Hippocampal formation (tissue), 2 donors: ENCODE results near the gene NEUROG2.
"Not testable (repeated sequence)": the region's sequence is repeated elsewhere in the genome, so short reads cannot be mapped to it uniquely, and the experiment has no call there.

Source experiments
- DNase-seq, 2 donors: peaks; one replicate each; lab custom pipeline; 2025; lab: John Stamatoyannopoulos, UW

The NEUROG2 gene

GRCh38 chr4:112516066-112516470 is at the start of gene NEUROG2:
TSS of gene NEUROG2 (minus strand) at chr4:112516180. CDS start at chr4:112515475, 705 bp downstream.
- no peak for DNase-seq

- no peak for DNase-seq
Observed at GRCh38 chr4:112564706-112565270, 48.8 kb upstream of the NEUROG2 start.

- DNase-seq, result no peak
Observed at GRCh38 chr4:112563431-112564200, 47.6 kb upstream of the NEUROG2 start.

- no peak for DNase-seq
Observed at GRCh38 chr4:112562254-112562879, 46.4 kb upstream of the NEUROG2 start.

GRCh38 chr4:112560084-112560483 is 44.1 kb upstream of the NEUROG2 start:
- no peak for DNase-seq

- no peak for DNase-seq
Observed at GRCh38 chr4:112559053-112559452, 43.1 kb upstream of the NEUROG2 start.

GRCh38 chr4:112557676-112558411 is 41.9 kb upstream of the NEUROG2 start:
- peak in 1 of 2 donors; percentile 9 for DNase-seq

GRCh38 chr4:112554271-112554670 is 38.3 kb upstream of the NEUROG2 start:
- DNase-seq, result not testable (repeated sequence)

GRCh38 chr4:112552668-112553067 is 36.7 kb upstream of the NEUROG2 start:
- DNase-seq, result no peak

- DNase-seq, result no peak
Observed at GRCh38 chr4:112550728-112551127, 34.7 kb upstream of the NEUROG2 start.

- no peak for DNase-seq
Observed at GRCh38 chr4:112546476-112546875, 30.5 kb upstream of the NEUROG2 start.

- DNase-seq, result no peak
Observed at GRCh38 chr4:112545346-112545745, 29.4 kb upstream of the NEUROG2 start.

GRCh38 chr4:112540695-112541094 is 24.7 kb upstream of the NEUROG2 start:
- no peak for DNase-seq

GRCh38 chr4:112536123-112536522 is 20.1 kb upstream of the NEUROG2 start:
- no peak for DNase-seq

- DNase-seq, result no peak
Observed at GRCh38 chr4:112532267-112532666, 16.3 kb upstream of the NEUROG2 start.

- DNase-seq, result no peak
Observed at GRCh38 chr4:112531146-112531545, 15.2 kb upstream of the NEUROG2 start.

GRCh38 chr4:112526061-112526460 is 10.1 kb upstream of the NEUROG2 start:
- DNase-seq, result no peak

- DNase-seq, result no peak
Observed at GRCh38 chr4:112523764-112524505, 8.0 kb upstream of the NEUROG2 start.

GRCh38 chr4:112523008-112523721 is 7.2 kb upstream of the NEUROG2 start:
- no peak for DNase-seq

GRCh38 chr4:112522431-112522830 is 6.5 kb upstream of the NEUROG2 start:
- not testable (repeated sequence) for DNase-seq
